ENCODE data around the gene GREB1. TPM values are rescaled to one million over a fixed set of nuclear protein-coding genes. Genes with fewer than 3 reads are reported as not detected.

GREB1 gene
- total RNA-seq, 1 donor from 2014 or later: 50.5 TPM

GRCh38 chr2:11571170-11571569 is 37.3 kb downstream of the GREB1 start:
- Mint-ChIP-seq H3K27ac (no peak overlapping the region), H3K27me3 (no peaks in the 10 kb centered on the region), H3K9me3 (no peaks in the 10 kb centered on the region), H3K4me3 (no peak overlapping the region), H3K36me3 (peaks cover 6% of the 10 kb centered on the region), H3K4me1 (ENCODE audit: unreplicated experiment) (peaks cover 10% of the 10 kb centered on the region)
- no peak for TF ChIP-seq CTCF (conservative IDR thresholded peaks at IDR 0.05)
- no peak for DNase-seq (ENCODE audit: extremely low spot score, unreplicated experiment)

- no peaks in the 10 kb centered on the region for H3K27me3 Mint-ChIP-seq
- no peak overlapping the region for H3K27ac Mint-ChIP-seq
- peaks cover 9% of the 10 kb centered on the region for H3K36me3 Mint-ChIP-seq
- no peaks in the 10 kb centered on the region for H3K9me3 Mint-ChIP-seq
- no peak for DNase-seq (ENCODE audit: extremely low spot score, unreplicated experiment)
- H3K4me1 Mint-ChIP-seq (ENCODE audit: unreplicated experiment): peaks cover 10% of the 10 kb centered on the region
- no peak overlapping the region for H3K4me3 Mint-ChIP-seq
- no peak for TF ChIP-seq CTCF (conservative IDR thresholded peaks at IDR 0.05)
Measured at GRCh38 chr2:11572996-11573395, 39.2 kb downstream of the GREB1 start.

- H3K9me3 Mint-ChIP-seq: no peaks in the 10 kb centered on the region
- H3K4me1 Mint-ChIP-seq (ENCODE audit: unreplicated experiment): peaks cover 10% of the 10 kb centered on the region
- no peak for DNase-seq (ENCODE audit: extremely low spot score, unreplicated experiment)
- TF ChIP-seq CTCF (conservative IDR thresholded peaks at IDR 0.05): no peak
- H3K4me3 Mint-ChIP-seq: no peak overlapping the region
- H3K27ac Mint-ChIP-seq: no peak overlapping the region
- H3K36me3 Mint-ChIP-seq: peaks cover 9% of the 10 kb centered on the region
- H3K27me3 Mint-ChIP-seq: no peaks in the 10 kb centered on the region
Measured at GRCh38 chr2:11573418-11574175, 39.8 kb downstream of the GREB1 start.

GRCh38 chr2:11574176-11575046 is 40.6 kb downstream of the GREB1 start:
- no peaks in the 10 kb centered on the region for H3K27me3 Mint-ChIP-seq
- peaks cover 10% of the 10 kb centered on the region for H3K4me1 Mint-ChIP-seq (ENCODE audit: unreplicated experiment)

GRCh38 chr2:11576398-11576797 is 42.6 kb downstream of the GREB1 start:
- Mint-ChIP-seq H3K27me3 (no peaks in the 10 kb centered on the region), H3K9me3 (no peaks in the 10 kb centered on the region), H3K36me3 (peaks cover 17% of the 10 kb centered on the region), H3K4me3 (no peak overlapping the region), H3K27ac (no peak overlapping the region), H3K4me1 (ENCODE audit: unreplicated experiment) (peaks cover 24% of the 10 kb centered on the region)
- no peak for DNase-seq (ENCODE audit: extremely low spot score, unreplicated experiment)
- TF ChIP-seq CTCF (conservative IDR thresholded peaks at IDR 0.05): no peak

More at GRCh38 chr2:11574176-11575046, 40.6 kb downstream of the GREB1 start:
- no peak for DNase-seq (ENCODE audit: extremely low spot score, unreplicated experiment)
- no peak overlapping the region for H3K27ac Mint-ChIP-seq
- no peaks in the 10 kb centered on the region for H3K9me3 Mint-ChIP-seq
- TF ChIP-seq CTCF (conservative IDR thresholded peaks at IDR 0.05): no peak
- peaks cover 12% of the 10 kb centered on the region for H3K36me3 Mint-ChIP-seq
- H3K4me3 Mint-ChIP-seq: no peak overlapping the region
